AG20443 (cell line): Measurements from ENCODE around the gene ZKSCAN8.
A peak's percentile ranks its signal among the peaks of the same experiment; 100 is the strongest.

Experiments used
- DNase-seq: peaks from one replicate; pipeline ENCODE4 v3.0.0; 2012; ENCODE audit warnings: low spot score, mixed read lengths

The ZKSCAN8 gene

DNA sequence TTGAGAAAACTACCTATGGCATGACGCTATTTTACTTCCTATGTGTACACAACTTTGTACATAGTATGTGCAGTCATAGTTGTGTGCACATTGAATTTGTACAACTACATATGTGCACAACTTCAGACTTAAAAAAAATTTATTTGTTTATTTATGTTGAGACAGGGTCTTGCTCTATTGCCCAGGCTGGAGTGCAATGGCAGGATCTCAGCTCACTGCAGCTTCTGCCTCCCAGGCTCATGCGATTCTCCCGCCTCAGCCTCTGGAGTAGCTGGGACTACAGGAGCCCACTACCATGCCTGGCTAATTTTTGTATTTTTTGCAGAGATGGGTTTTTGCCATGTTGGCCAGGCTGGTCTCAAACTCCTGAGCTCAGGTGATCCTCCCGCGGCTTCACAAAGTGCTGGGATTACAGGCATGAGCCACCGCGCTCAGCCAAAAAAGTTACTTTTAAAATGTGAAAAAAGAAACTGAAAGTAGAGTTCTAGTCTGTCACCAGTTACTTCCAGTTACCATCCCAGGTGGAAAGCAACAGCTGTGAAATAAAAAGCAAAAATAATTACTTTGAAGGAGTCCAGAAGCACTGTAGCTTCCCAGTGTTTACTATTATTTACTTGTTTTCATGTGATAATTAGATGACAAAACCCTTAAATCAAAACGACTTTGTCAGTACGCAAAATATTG lies 1.7 kb upstream of the ZKSCAN8 start:
- DNase-seq, result no peak

DNA sequence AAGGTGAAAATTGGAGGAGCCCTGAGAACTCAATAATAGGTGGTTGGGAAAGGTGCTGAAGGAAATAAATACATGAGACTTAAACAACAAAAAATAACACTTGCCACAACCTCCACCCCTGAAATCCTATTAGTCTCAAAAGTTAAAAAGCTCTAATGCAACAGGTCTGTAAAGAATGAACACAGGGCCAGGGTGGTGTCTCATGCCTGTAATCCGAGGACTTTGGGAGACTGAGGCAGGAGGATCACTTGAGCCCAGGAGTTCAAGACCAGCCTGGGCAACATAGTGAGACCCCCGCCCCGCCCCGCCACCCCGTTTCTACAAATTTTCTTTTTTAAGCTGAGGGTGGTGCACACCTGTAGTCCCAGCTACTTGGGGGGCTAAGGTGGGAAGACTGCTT lies 1.1 kb upstream of the ZKSCAN8 start:
- DNase-seq, result no peak

- DNase-seq, result peak; percentile 33
Observed at GRCh38 chr6:28142446-28142845, 763 bp downstream of the ZKSCAN8 start.

DNA sequence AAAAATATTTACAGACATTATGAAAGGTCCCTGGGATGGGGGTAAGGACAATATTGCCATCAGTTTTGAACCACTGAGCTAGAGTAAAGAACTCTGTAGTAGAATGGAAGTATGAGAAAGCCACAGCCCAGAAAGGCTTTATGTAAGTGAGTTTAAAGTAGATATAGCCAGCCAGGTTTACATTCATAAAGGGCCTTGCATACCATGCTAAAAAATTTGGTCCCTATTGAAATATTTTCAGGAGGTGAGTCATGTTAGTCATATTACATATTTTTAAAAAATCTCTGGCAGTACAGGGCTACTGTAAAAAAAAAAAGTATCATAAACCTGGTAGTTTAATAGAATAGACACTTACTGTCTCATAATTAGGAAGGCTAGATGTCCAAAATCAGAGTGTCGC lies 3.5 kb downstream of the ZKSCAN8 start:
- DNase-seq, result no peak

DNA sequence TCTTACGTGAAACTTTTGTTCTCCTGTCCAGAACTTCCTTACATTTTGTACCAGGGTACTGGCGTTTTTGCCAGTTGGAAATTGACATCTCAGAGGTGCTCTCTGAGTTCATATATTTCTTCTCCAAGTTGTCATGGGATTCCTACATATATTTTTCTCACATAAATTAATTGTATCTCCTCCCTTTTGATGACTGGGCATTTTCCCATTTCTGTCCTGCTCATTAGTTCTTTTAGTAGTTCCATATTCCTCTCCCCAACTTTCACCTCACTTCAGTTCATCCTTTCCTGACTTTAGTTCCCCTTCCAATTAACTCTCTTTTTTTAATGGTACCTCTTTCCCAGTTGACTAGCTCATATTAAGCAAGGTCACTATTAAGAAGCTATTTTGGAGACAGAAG lies 10.8 kb downstream of the ZKSCAN8 start:
- no peak for DNase-seq

GRCh38 chr6:28153546-28153945 lies 11.9 kb downstream of the ZKSCAN8 start:
- DNase-seq, result no peak

- no peak for DNase-seq
Observed at GRCh38 chr6:28154357-28154756, 12.7 kb downstream of the ZKSCAN8 start.

- no peak for DNase-seq
Observed at GRCh38 chr6:28158318-28158717, 16.6 kb downstream of the ZKSCAN8 start.

- no peak for DNase-seq
Observed at GRCh38 chr6:28159029-28159607, 17.4 kb downstream of the ZKSCAN8 start.

GRCh38 chr6:28160233-28160632 lies 18.6 kb downstream of the ZKSCAN8 start:
- DNase-seq, result no peak

DNA sequence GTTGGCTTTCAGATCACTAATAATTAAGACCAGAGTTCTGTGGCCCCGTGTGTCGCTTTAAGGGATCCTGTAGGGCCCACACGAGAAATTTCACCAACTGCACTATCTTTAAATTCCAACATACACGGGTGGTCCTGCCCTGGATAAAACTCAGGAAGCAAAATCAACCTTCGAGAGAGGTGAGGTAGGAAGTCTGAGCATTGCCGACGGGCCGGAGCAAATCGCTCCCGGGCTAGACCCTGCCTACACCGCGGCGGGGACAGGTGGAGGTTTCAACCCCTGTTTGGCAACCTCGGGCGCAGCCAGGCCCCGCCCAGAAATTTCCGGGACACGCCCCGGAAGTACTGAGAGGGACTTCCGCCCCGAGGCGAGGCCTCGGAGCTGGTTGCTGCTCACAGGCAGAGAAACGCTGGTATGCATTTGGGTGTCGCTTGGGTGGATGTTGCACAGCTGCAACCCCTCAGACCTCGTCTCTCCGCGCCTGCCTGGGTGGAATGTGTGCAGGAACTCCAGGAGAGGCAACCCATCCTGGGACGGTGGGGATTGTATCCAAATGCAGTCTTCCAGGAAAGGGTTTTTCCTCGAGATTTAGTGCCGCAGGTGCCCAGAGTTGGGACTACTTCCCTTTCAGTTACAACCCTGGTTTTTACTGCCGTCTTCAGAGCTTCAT lies 19.9 kb downstream of the ZKSCAN8 start:
- DNase-seq, result peak; percentile 89

DNA sequence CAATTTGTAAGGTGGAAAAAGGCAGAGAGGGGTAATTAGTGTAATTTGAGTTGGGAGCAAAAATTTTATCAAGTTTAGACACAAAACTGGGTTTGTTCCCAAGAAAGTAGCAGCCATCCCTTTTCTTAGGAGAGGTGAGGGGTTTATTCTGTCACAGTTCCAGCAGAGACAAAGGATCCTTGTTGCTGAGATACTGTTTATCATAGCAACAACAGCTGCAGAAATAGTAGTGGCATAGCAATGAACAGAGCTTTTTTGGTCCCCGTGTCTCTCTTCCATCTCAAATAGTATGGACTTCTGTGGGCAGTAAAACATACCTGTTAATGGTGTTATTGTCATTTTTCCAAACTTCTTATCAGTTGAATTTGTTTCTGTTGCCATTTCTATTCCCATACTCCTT lies 23.9 kb downstream of the ZKSCAN8 start:
- DNase-seq, result no peak

- DNase-seq, result peak; percentile 35
Observed at GRCh38 chr6:28167068-28167467, 25.4 kb downstream of the ZKSCAN8 start.

- DNase-seq, result no peak
Observed at GRCh38 chr6:28167926-28168325, 26.2 kb downstream of the ZKSCAN8 start.

- DNase-seq, result no peak
Observed at GRCh38 chr6:28171271-28171670, 29.6 kb downstream of the ZKSCAN8 start.

- DNase-seq, result no peak
Observed at GRCh38 chr6:28172006-28172405, 30.3 kb downstream of the ZKSCAN8 start.

DNA sequence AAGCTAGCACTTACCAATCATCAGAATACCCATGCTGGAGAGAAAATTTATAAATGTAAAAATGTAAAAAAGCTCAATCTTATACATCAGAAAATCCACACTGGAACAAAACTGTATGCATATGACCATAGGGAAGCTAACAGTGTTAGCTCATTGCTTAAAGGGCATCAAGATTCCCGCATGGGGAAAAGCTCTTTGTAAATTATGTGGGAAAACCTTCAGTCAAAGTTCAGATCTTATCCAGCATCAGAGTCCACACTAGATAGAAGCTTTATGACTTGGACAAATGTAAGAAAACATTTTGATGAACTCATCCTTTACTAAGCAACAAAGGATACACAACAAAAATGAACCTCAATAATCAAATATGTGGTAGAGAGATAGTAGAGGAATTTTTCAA lies 34.7 kb downstream of the ZKSCAN8 start:
- DNase-seq, result no peak

- DNase-seq, result no peak
Observed at GRCh38 chr6:28182255-28182654, 40.6 kb downstream of the ZKSCAN8 start.

- DNase-seq, result no peak
Observed at GRCh38 chr6:28188111-28188979, 46.7 kb downstream of the ZKSCAN8 start.

- DNase-seq, result no peak
Observed at GRCh38 chr6:28200020-28200419, 58.3 kb downstream of the ZKSCAN8 start.

GRCh38 chr6:28203201-28203600 lies 61.5 kb downstream of the ZKSCAN8 start:
- no peak for DNase-seq

GRCh38 chr6:28205879-28206278 lies 64.2 kb downstream of the ZKSCAN8 start:
- DNase-seq, result no peak

GRCh38 chr6:28206527-28206926 lies 64.8 kb downstream of the ZKSCAN8 start:
- DNase-seq, result no peak
